Testis (tissue), 3 donors: Measurements from ENCODE around the gene CRYL1. TPM values are rescaled to one million over a fixed set of nuclear protein-coding genes. Genes with fewer than 3 reads are reported as not detected.

Experiments used
- DNase-seq: peaks from one replicate; pipeline ENCODE4 v3.0.0-alpha.2; 2019
- H3K27ac ChIP-seq, 2 donors: fragments of 200-600 bp; sonication (generic); one replicate each; pipeline ENCODE4 v1.5.1; 2019
- H3K27me3 ChIP-seq: fragments of 200-600 bp; sonication (generic); one replicate; pipeline ENCODE4 v1.5.1; 2019
- H3K36me3 ChIP-seq: fragments of 200-600 bp; sonication (generic); one replicate; pipeline ENCODE4 v1.5.1; 2017; ENCODE audit warnings: low read depth; ENCODE audit errors: missing control alignments
- H3K4me1 ChIP-seq: fragments of 200-600 bp; sonication (generic); one replicate; pipeline ENCODE4 v1.5.1; 2019
- H3K4me3 ChIP-seq, 2 donors: fragments of 200-600 bp; sonication (generic); one replicate each; pipeline ENCODE4 v1.5.1; 2017 to 2019
- H3K9me3 ChIP-seq: fragments of 200-600 bp; sonication (generic); one replicate; pipeline ENCODE4 v1.5.1; 2017
- POLR2A ChIP-seq: fragments of 450-650 bp; IDR thresholded peaks from one replicate; pipeline ENCODE4 v1.6.1; 2017; ENCODE audit warnings: antibody characterized with exemption, mild to moderate bottlenecking, moderate library complexity
- WGBS, 2 donors: methylation state at CpG; one replicate each; pipeline ENCODE4 v1.1.5; 2018; 5-methylcytosine and 5-hydroxymethylcytosine counted together
- intact Hi-C: fragments of 100-400 bp; cut with DNase I; formaldehyde crosslinking; loops from one replicate; pipeline ENCODE4 v1.15.1; 2023; ENCODE audit warnings: low total_unique reads
- polyA plus RNA-seq: library from polyadenylated mRNA; stranded (reverse); fragments of 350-450 nt; fragmentation: Illumina TruSeq; extraction: RNeasy Lipid Tissue Mini Kit (QIAGEN cat#74804); gene quantifications from one replicate; pipeline ENCODE4 v1.2.3, GENCODE V29; 2014; ENCODE audit warnings: low read depth, low replicate concordance; ENCODE audit not compliant: insufficient read depth
- total RNA-seq, 2 donors: library from RNA; depleted of rRNA; stranded (reverse); fragments of >200 nt; gene quantifications; one replicate each; pipeline ENCODE4 v1.2.3, GENCODE V29; 2016
- TF ChIP-seq, protein P1 (sequence below), 3 experiments: fragments of 450-650 bp in 2 of 3; fragments of 200-600 bp in 1 of 3; sonication (generic) in 1 of 3; IDR thresholded peaks; one replicate each; pipeline ENCODE4 v1.5.1; 2016 to 2019; ENCODE audit warnings: antibody characterized with exemption in 3 of 3, mild to moderate bottlenecking in 2 of 3, moderate library complexity in 1 of 3

CRYL1 gene
- total and polyA plus RNA-seq, 3 donors from 2014 or later, result 8.0 to 16.8 (median 16.8) TPM

DNA sequence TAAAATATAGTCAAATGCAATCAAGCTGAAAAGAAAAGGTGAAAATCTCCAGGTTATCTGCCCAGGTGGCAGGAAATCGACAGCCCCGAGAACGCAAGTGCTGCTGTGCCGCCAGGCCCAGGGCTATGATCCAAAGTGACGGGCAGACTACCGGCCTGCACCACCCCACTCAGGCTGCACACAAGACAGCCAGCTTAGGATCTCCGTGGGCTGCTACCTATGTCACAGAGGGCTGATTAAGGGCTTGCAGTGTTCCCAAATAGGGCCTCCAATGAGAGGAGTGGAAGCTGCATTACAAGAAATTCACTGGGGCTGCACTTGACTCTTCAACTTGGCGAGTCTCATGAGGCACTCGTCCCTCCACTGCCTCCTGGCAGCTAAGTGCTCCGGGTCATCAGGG is 121.8 kb downstream of the CRYL1 start:
- no peaks in the 10 kb centered on the region for H3K27me3 ChIP-seq
- DNase-seq, result no peak
- H3K4me3 ChIP-seq, result no peak overlapping the region
- intact Hi-C loops, result no loop called here
- H3K27ac ChIP-seq, result no peak overlapping the region
- no peak for TF ChIP-seq POLR2A
- TF ChIP-seq, protein P1, sequence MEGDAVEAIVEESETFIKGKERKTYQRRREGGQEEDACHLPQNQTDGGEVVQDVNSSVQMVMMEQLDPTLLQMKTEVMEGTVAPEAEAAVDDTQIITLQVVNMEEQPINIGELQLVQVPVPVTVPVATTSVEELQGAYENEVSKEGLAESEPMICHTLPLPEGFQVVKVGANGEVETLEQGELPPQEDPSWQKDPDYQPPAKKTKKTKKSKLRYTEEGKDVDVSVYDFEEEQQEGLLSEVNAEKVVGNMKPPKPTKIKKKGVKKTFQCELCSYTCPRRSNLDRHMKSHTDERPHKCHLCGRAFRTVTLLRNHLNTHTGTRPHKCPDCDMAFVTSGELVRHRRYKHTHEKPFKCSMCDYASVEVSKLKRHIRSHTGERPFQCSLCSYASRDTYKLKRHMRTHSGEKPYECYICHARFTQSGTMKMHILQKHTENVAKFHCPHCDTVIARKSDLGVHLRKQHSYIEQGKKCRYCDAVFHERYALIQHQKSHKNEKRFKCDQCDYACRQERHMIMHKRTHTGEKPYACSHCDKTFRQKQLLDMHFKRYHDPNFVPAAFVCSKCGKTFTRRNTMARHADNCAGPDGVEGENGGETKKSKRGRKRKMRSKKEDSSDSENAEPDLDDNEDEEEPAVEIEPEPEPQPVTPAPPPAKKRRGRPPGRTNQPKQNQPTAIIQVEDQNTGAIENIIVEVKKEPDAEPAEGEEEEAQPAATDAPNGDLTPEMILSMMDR (IDR thresholded peaks at IDR 0.05), result no peak
- no peaks in the 10 kb centered on the region for H3K9me3 ChIP-seq
- 83 to 96% methylated on average over 9 to 10 of the region's 10 CpGs for WGBS, 2 donors
- no peaks in the 10 kb centered on the region for H3K4me1 ChIP-seq
- H3K36me3 ChIP-seq, result no peaks in the 10 kb centered on the region

- no peak for DNase-seq
- H3K36me3 ChIP-seq, result no peaks in the 10 kb centered on the region
Observed at GRCh38 chr13:20402881-20403280, 122.8 kb downstream of the CRYL1 start.

DNA sequence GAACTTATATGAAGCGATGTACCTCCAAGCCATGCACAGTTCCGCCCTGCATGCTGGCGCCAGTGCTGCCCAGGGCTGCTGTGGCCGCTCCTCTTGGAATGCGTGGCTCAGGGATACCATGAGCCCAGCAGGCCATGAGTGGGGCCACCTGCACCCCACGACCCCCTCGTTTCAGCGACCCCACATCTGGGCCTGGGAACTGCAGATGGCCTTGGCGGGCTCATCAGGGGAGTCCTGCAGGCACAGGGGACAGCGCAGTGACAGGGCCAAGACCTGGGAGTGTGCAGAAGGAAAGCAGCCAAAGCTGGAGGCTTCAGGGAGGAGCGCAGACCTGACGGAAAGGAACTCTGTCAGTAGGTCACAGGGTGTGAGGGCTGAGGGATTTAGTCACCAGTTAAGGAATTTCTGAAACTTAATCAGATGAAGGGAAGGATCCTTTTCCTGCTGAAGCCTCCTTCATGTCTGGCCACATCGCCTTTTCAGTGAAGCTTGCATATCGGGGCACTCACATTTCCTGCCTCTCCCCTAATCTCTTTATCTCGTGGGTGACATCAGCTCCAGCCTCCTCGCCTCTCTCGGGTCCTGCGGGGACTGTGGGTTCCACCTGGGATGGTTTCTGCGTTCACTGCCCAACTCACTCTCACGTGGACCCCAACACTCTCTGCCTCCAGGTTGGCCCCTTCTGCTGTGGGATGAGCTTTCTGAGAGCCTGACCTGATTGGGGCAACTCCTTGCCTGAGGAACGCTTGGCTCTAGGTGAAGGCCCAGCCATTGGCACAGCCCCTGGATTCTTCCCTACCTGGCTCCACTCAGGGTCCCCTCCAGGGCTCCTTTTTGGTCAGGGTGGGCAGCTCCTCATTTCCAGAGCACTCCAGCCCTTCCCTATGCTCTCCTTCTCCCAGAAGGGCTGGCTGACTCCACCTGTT is 123.5 kb downstream of the CRYL1 start:
- Histone ChIP-seq H3K4me3 (no peak overlapping the region), H3K4me1 (no peaks in the 10 kb centered on the region), H3K9me3 (no peaks in the 10 kb centered on the region), H3K27me3 (no peaks in the 10 kb centered on the region), H3K27ac (no peak overlapping the region), H3K36me3 (no peaks in the 10 kb centered on the region)
- intact Hi-C loops, result no loop called here
- DNase-seq, result no peak
- 84 to 85% methylated on average over 17 to 21 of the region's 21 CpGs for WGBS, 2 donors
- TF ChIP-seq POLR2A, result no peak

More at GRCh38 chr13:20402881-20403280, 122.8 kb downstream of the CRYL1 start:
- 87 to 94% methylated on average over 5 of the region's 5 CpGs for WGBS, 2 donors
- H3K9me3 ChIP-seq, result no peaks in the 10 kb centered on the region
- intact Hi-C loops, result no loop called here
- H3K4me3 ChIP-seq, result no peak overlapping the region
- TF ChIP-seq, protein P1 (IDR thresholded peaks at IDR 0.05), result no peak
- no peak for TF ChIP-seq POLR2A
- no peak overlapping the region for H3K27ac ChIP-seq
- H3K27me3 ChIP-seq, result no peaks in the 10 kb centered on the region
- no peaks in the 10 kb centered on the region for H3K4me1 ChIP-seq

DNA sequence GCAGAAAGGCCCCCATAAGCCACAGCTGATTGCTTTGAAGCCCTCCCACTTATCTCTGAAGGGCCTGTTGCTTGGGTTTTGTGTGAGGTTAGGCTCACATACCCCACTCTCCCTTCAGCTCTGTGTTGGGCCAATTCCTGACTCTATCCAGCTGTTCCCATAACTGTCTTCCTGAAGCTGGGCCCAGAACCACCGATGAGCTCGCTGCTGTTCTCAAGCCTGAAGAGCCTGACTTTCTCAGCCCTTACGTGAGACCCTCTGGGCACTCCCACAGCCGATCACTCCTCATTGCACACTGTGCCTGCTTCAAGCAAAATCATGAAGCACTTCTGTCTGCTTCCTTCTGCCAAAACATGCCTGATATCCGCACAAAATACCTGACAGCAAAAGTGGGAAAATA is 124.1 kb downstream of the CRYL1 start:
- no peaks in the 10 kb centered on the region for H3K4me1 ChIP-seq
- DNase-seq, result no peak
- H3K4me3 ChIP-seq, result no peak overlapping the region
- intact Hi-C loops, result no loop called here
- H3K27me3 ChIP-seq, result no peaks in the 10 kb centered on the region
- H3K9me3 ChIP-seq, result no peaks in the 10 kb centered on the region
- TF ChIP-seq, protein P1 (IDR thresholded peaks at IDR 0.05), result no peak
- TF ChIP-seq POLR2A, result no peak
- WGBS, 2 donors, result 83 to 86% methylated on average over 5 of the region's 5 CpGs
- H3K36me3 ChIP-seq, result no peaks in the 10 kb centered on the region
- H3K27ac ChIP-seq, result no peak overlapping the region

- no peaks in the 10 kb centered on the region for H3K4me1 ChIP-seq
- no peaks in the 10 kb centered on the region for H3K36me3 ChIP-seq
- no peaks in the 10 kb centered on the region for H3K27me3 ChIP-seq
- H3K9me3 ChIP-seq, result no peaks in the 10 kb centered on the region
- 70 to 79% methylated on average over 7 of the region's 7 CpGs for WGBS, 2 donors
- intact Hi-C loops, result no loop called here
- H3K4me3 ChIP-seq, result no peak overlapping the region
- no peak overlapping the region for H3K27ac ChIP-seq
- TF ChIP-seq POLR2A, result no peak
- TF ChIP-seq, protein P1 (IDR thresholded peaks at IDR 0.05), result no peak
- DNase-seq, result no peak
Observed at GRCh38 chr13:20400774-20401173, 124.9 kb downstream of the CRYL1 start.
